ENCODE results near the gene PDE4D.

GRCh38 chr5:59055745-59056448 is 837.6 kb downstream of the PDE4D start:
- TF ChIP-seq, protein P1, sequence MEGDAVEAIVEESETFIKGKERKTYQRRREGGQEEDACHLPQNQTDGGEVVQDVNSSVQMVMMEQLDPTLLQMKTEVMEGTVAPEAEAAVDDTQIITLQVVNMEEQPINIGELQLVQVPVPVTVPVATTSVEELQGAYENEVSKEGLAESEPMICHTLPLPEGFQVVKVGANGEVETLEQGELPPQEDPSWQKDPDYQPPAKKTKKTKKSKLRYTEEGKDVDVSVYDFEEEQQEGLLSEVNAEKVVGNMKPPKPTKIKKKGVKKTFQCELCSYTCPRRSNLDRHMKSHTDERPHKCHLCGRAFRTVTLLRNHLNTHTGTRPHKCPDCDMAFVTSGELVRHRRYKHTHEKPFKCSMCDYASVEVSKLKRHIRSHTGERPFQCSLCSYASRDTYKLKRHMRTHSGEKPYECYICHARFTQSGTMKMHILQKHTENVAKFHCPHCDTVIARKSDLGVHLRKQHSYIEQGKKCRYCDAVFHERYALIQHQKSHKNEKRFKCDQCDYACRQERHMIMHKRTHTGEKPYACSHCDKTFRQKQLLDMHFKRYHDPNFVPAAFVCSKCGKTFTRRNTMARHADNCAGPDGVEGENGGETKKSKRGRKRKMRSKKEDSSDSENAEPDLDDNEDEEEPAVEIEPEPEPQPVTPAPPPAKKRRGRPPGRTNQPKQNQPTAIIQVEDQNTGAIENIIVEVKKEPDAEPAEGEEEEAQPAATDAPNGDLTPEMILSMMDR (conservative IDR thresholded peaks at IDR 0.05; ENCODE audit: low read length): no peak
- no peak for TF ChIP-seq EZH2phosphoT487 (IDR thresholded peaks at IDR 0.05; ENCODE audit: borderline replicate concordance, low read depth, low read length)
